HL-60 (cell line): ENCODE measurements around the gene NEBL.

Experiments used
- DNase-seq, 2 experiments: peaks; one replicate each; pipeline ENCODE4 v3.0.0-alpha.2; 2010 to 2020; ENCODE audit warnings: low read depth in 1 of 2, low spot score in 1 of 2
- H3K27ac ChIP-seq: fragments of 250-450 bp; sonication (Bioruptor Pico); replicated peaks from 2 replicates; pipeline ENCODE4 v1.5.1; 2020; ENCODE audit warnings: mild to moderate bottlenecking, moderate library complexity
- H3K27me3 ChIP-seq: fragments of 250-450 bp; sonication (Bioruptor Pico); 2 replicates; pipeline ENCODE4 v1.5.1; 2021; ENCODE audit warnings: mild to moderate bottlenecking, moderate library complexity; ENCODE audit not compliant: insufficient read depth, poor library complexity, severe bottlenecking
- H3K4me3 ChIP-seq: replicated peaks from 2 replicates; pipeline ENCODE4 v1.5.1; 2011; ENCODE audit warnings: mild to moderate bottlenecking, control low read depth, low read length; ENCODE audit not compliant: insufficient read depth
- GABPA ChIP-seq: IDR thresholded peaks from 2 replicates; pipeline ENCODE4 v1.6.1; 2012; ENCODE audit warnings: low read depth
- POLR2AphosphoS5 ChIP-seq: IDR thresholded peaks from 2 replicates; pipeline ENCODE4 v1.6.1; 2012; ENCODE audit warnings: low read depth
- SPI1 ChIP-seq: IDR thresholded peaks from 2 replicates; pipeline ENCODE4 v1.6.1; 2012; ENCODE audit warnings: low read depth, mild to moderate bottlenecking, borderline replicate concordance
- TF ChIP-seq, protein P1 (sequence below): IDR thresholded peaks from 2 replicates; pipeline ENCODE4 v1.6.1; 2012; ENCODE audit warnings: low read depth; ENCODE audit not compliant: insufficient replicate concordance
- TF ChIP-seq, protein P2 (sequence below): IDR thresholded peaks from one replicate; pipeline ENCODE4 v1.5.1; 2011; ENCODE audit warnings: low read length, control low read depth, inconsistent platforms; ENCODE audit not compliant: insufficient read depth

The NEBL gene

DNA sequence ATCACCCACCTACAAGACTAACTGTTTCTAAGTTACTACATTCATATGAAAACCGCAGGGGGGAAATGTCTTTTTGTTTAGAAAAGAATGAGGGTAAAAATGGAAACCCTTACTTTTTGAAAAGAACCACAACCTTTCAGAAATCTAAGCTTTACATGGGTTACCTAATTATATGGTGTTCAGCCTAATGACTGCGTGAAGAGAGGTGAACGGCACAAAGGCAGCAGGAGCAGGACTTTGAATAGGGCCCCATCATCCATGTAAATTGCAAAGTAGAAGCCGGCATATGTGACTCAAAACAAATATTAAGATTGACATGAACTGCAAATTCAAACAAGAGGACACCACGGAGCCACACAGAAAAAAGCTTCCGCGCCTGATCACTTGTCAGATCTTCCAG lies 25.1 kb downstream of the NEBL start:
- H3K27ac ChIP-seq: no peak overlapping the region
- DNase-seq: no peak
- no peak overlapping the region for H3K4me3 ChIP-seq
- H3K27me3 ChIP-seq: no peaks in the 10 kb centered on the region
- TF ChIP-seq, protein P1, sequence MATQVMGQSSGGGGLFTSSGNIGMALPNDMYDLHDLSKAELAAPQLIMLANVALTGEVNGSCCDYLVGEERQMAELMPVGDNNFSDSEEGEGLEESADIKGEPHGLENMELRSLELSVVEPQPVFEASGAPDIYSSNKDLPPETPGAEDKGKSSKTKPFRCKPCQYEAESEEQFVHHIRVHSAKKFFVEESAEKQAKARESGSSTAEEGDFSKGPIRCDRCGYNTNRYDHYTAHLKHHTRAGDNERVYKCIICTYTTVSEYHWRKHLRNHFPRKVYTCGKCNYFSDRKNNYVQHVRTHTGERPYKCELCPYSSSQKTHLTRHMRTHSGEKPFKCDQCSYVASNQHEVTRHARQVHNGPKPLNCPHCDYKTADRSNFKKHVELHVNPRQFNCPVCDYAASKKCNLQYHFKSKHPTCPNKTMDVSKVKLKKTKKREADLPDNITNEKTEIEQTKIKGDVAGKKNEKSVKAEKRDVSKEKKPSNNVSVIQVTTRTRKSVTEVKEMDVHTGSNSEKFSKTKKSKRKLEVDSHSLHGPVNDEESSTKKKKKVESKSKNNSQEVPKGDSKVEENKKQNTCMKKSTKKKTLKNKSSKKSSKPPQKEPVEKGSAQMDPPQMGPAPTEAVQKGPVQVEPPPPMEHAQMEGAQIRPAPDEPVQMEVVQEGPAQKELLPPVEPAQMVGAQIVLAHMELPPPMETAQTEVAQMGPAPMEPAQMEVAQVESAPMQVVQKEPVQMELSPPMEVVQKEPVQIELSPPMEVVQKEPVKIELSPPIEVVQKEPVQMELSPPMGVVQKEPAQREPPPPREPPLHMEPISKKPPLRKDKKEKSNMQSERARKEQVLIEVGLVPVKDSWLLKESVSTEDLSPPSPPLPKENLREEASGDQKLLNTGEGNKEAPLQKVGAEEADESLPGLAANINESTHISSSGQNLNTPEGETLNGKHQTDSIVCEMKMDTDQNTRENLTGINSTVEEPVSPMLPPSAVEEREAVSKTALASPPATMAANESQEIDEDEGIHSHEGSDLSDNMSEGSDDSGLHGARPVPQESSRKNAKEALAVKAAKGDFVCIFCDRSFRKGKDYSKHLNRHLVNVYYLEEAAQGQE: no peak
- TF ChIP-seq POLR2AphosphoS5: no peak
- no peak for TF ChIP-seq GABPA
- TF ChIP-seq SPI1: no peak
- TF ChIP-seq, protein P2, sequence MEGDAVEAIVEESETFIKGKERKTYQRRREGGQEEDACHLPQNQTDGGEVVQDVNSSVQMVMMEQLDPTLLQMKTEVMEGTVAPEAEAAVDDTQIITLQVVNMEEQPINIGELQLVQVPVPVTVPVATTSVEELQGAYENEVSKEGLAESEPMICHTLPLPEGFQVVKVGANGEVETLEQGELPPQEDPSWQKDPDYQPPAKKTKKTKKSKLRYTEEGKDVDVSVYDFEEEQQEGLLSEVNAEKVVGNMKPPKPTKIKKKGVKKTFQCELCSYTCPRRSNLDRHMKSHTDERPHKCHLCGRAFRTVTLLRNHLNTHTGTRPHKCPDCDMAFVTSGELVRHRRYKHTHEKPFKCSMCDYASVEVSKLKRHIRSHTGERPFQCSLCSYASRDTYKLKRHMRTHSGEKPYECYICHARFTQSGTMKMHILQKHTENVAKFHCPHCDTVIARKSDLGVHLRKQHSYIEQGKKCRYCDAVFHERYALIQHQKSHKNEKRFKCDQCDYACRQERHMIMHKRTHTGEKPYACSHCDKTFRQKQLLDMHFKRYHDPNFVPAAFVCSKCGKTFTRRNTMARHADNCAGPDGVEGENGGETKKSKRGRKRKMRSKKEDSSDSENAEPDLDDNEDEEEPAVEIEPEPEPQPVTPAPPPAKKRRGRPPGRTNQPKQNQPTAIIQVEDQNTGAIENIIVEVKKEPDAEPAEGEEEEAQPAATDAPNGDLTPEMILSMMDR: no peak

DNA sequence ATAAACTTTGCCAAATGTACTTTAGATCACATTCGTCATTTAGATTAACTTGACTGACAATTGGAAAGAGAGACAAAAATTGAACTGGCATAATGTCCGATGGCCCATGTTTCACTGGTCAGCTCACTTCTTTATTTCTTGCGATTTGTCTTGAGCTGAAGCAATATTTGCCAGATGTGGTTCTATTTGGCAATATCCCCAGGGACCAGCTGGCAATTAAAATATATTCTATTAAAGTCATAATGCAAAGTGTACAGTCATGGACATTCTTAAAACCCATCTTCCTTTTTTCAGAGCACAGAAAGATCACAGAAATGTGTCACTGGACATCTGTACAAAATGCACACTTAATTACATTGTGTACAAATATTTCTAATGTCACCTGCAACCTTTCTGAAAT lies 26.3 kb downstream of the NEBL start:
- Histone ChIP-seq H3K27ac (no peak overlapping the region), H3K4me3 (no peak overlapping the region), H3K27me3 (no peaks in the 10 kb centered on the region)
- TF ChIP-seq POLR2AphosphoS5: no peak
- TF ChIP-seq GABPA: no peak
- TF ChIP-seq, protein P1: no peak
- TF ChIP-seq SPI1: no peak
- TF ChIP-seq, protein P2: no peak
- no peak for DNase-seq

DNA sequence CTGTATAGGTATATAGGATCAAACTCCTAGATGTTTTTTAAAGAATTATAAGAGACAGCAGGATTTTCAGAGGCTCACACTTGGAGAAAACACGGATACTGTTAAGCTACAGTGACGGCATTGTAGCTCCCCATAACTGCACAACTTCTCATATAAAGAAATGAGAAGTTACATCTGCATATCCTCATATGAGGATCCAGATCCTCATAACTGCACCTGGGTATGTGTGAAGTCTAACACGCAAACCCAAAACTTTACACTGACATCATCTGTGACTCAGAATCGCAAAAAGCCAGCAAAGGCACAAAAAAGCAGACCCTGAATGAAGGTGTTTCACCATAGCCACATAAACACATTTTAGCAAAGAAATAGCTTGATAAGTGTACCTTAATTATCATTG lies 34.1 kb downstream of the NEBL start:
- Histone ChIP-seq H3K27me3 (no peaks in the 10 kb centered on the region), H3K4me3 (no peak overlapping the region), H3K27ac (no peak overlapping the region)
- TF ChIP-seq, protein P1: no peak
- TF ChIP-seq, protein P2: no peak
- no peak for TF ChIP-seq POLR2AphosphoS5
- TF ChIP-seq GABPA: no peak
- no peak for TF ChIP-seq SPI1
- DNase-seq: no peak
